SK-N-SH treated with all-trans-retinoic acid at 6 μM for 48 hours (cell line): ENCODE data around the gene RBMS3.

ENCODE experiments used
- ATAC-seq: fragments of 200-7000 bp; cut with Tn5 transposase; 3 replicates; pipeline ENCODE4 v1.9.1; 2020; ENCODE audit warnings: mild to moderate bottlenecking, moderate library complexity
- ARNTL ChIP-seq: fragments of 450-650 bp; formaldehyde crosslinking; IDR thresholded peaks from 2 replicates; pipeline ENCODE4 v1.5.0; 2020; ENCODE audit warnings: low read depth, mild to moderate bottlenecking, moderate library complexity, borderline replicate concordance
- CSDC2 ChIP-seq: fragments of 250-450 bp; sonication (Bioruptor Pico); IDR thresholded peaks from 2 replicates; pipeline ENCODE4 v1.5.0; 2020; ENCODE audit warnings: mild to moderate bottlenecking, moderate library complexity
- ESRRG ChIP-seq: fragments of 250-450 bp; sonication (Bioruptor Pico); IDR thresholded peaks from 2 replicates; pipeline ENCODE4 v1.6.1; 2021; ENCODE audit warnings: mild to moderate bottlenecking
- GLIS3 ChIP-seq: fragments of 250-450 bp; sonication (Bioruptor Pico); IDR thresholded peaks from 2 replicates; pipeline ENCODE4 v1.5.0; 2020; ENCODE audit warnings: mild to moderate bottlenecking, moderate library complexity
- ISL1 ChIP-seq: fragments of 250-450 bp; sonication (Bioruptor Pico); IDR thresholded peaks from 2 replicates; pipeline ENCODE4 v2.1.2; 2022; ENCODE audit warnings: mild to moderate bottlenecking, moderate library complexity
- OSR1 ChIP-seq: fragments of 250-450 bp; sonication (Bioruptor Pico); IDR thresholded peaks from 2 replicates; pipeline ENCODE4 v1.8.0; 2022; ENCODE audit warnings: moderate library complexity, mild to moderate bottlenecking, inconsistent platforms
- PPARA ChIP-seq: fragments of 250-450 bp; sonication (Bioruptor Pico); IDR thresholded peaks from 2 replicates; pipeline ENCODE4 v1.5.0; 2020; ENCODE audit warnings: mild to moderate bottlenecking, borderline replicate concordance
- RARB ChIP-seq: fragments of 250-450 bp; sonication (Bioruptor Pico); IDR thresholded peaks from 2 replicates; pipeline ENCODE4 v1.8.0; 2021; ENCODE audit warnings: mild to moderate bottlenecking, moderate library complexity
- SNAI2 ChIP-seq: fragments of 250-450 bp; sonication (Bioruptor Pico); IDR thresholded peaks from 2 replicates; pipeline ENCODE4 v1.5.0; 2020; ENCODE audit warnings: mild to moderate bottlenecking, moderate library complexity
- TCF4 ChIP-seq: fragments of 250-450 bp; sonication (Bioruptor Pico); IDR thresholded peaks from 2 replicates; pipeline ENCODE4 v1.8.0; 2021; ENCODE audit warnings: mild to moderate bottlenecking, moderate library complexity, borderline replicate concordance
- TOX ChIP-seq: fragments of 250-450 bp; sonication (Bioruptor Pico); IDR thresholded peaks from 2 replicates; pipeline ENCODE4 v1.8.0; 2021; ENCODE audit warnings: mild to moderate bottlenecking, moderate library complexity, borderline replicate concordance
- ZC3H10 ChIP-seq: fragments of 250-450 bp; sonication (Bioruptor Pico); IDR thresholded peaks from 2 replicates; pipeline ENCODE4 v1.5.1; 2021; ENCODE audit warnings: mild to moderate bottlenecking, moderate library complexity
- ZFP30 ChIP-seq: fragments of 450-650 bp; formaldehyde crosslinking; IDR thresholded peaks from 2 replicates; pipeline ENCODE4 v1.5.0; 2022; ENCODE audit warnings: mild to moderate bottlenecking, moderate library complexity
- ZNF565 ChIP-seq: fragments of 450-650 bp; formaldehyde crosslinking; conservative IDR thresholded peaks from 2 replicates; pipeline ENCODE4 v1.5.0; 2020; ENCODE audit warnings: low read depth, mild to moderate bottlenecking, moderate library complexity
- ZNF70 ChIP-seq: fragments of 450-650 bp; formaldehyde crosslinking; IDR thresholded peaks from 2 replicates; pipeline ENCODE4 v1.5.0; 2020; ENCODE audit warnings: mild to moderate bottlenecking, moderate library complexity
- ZNF8 ChIP-seq: fragments of 450-650 bp; formaldehyde crosslinking; IDR thresholded peaks from 2 replicates; pipeline ENCODE4 v1.5.0; 2020; ENCODE audit warnings: mild to moderate bottlenecking, moderate library complexity
- TF ChIP-seq, protein P1 (sequence below): fragments of 250-450 bp; sonication (Bioruptor Pico); IDR thresholded peaks from 2 replicates; pipeline ENCODE4 v1.5.0; 2020; ENCODE audit warnings: mild to moderate bottlenecking, moderate library complexity
- TF ChIP-seq, protein P2 (sequence below): fragments of 250-450 bp; sonication (Bioruptor Pico); IDR thresholded peaks from 2 replicates; pipeline ENCODE4 v1.8.0; 2020; ENCODE audit warnings: mild to moderate bottlenecking, moderate library complexity, borderline replicate concordance
- TF ChIP-seq, protein P3 (sequence below): fragments of 250-450 bp; sonication (Bioruptor Pico); IDR thresholded peaks from 2 replicates; pipeline ENCODE4 v1.5.1; 2020; ENCODE audit warnings: low read depth, mild to moderate bottlenecking, moderate library complexity
- TF ChIP-seq, protein P4 (sequence below): fragments of 250-450 bp; sonication (Bioruptor Pico); IDR thresholded peaks from 2 replicates; pipeline ENCODE4 v1.5.1; 2021; ENCODE audit warnings: mild to moderate bottlenecking, moderate library complexity
- TF ChIP-seq, protein P5 (sequence below): fragments of 250-450 bp; sonication (Bioruptor Pico); IDR thresholded peaks from 2 replicates; pipeline ENCODE4 v1.8.0; 2021; ENCODE audit warnings: low read depth, mild to moderate bottlenecking, moderate library complexity, borderline replicate concordance

The RBMS3 gene

DNA sequence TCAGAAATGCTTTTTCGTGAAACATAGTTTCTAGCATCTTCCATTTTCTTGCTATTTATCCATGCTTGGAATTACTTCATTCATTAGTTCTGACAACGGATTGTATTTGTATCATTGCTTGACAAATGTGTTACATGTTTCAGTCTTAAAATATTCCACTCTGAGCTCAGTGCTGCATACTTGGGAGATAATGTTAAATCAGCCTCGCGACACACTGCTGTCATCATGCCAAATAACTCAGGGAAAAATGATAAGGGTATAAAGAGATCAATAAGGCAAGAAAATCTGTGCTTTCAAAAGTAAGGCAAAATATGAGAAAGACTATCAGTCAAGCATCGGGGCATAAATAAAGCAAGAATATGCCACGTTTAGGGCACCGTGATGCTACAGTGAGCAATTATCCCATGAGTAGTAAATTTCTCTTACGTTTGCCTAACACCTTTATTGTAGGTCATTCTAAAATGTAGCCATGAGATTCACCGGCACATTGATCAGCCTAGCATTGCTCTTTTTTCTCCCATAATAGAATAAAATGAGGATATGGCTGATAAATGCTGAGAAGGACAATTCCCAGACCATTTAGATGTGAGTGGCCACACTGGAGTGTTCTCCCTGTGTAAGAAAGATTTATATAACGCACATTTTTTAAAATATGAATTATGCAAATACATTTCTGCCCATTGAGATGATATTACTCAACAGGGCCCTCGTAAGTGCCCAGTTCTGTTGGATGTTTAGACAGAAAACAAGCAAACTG lies 133.8 kb downstream of the RBMS3 start:
- no peak for ATAC-seq
- TF ChIP-seq TCF4 (CRISPR knock-in tag) = no peak
- no peak for TF ChIP-seq ESRRG (CRISPR knock-in tag)
- no peak for TF ChIP-seq PPARA (CRISPR knock-in tag)
- no peak for TF ChIP-seq RARB (CRISPR knock-in tag)
- TF ChIP-seq, protein P1, sequence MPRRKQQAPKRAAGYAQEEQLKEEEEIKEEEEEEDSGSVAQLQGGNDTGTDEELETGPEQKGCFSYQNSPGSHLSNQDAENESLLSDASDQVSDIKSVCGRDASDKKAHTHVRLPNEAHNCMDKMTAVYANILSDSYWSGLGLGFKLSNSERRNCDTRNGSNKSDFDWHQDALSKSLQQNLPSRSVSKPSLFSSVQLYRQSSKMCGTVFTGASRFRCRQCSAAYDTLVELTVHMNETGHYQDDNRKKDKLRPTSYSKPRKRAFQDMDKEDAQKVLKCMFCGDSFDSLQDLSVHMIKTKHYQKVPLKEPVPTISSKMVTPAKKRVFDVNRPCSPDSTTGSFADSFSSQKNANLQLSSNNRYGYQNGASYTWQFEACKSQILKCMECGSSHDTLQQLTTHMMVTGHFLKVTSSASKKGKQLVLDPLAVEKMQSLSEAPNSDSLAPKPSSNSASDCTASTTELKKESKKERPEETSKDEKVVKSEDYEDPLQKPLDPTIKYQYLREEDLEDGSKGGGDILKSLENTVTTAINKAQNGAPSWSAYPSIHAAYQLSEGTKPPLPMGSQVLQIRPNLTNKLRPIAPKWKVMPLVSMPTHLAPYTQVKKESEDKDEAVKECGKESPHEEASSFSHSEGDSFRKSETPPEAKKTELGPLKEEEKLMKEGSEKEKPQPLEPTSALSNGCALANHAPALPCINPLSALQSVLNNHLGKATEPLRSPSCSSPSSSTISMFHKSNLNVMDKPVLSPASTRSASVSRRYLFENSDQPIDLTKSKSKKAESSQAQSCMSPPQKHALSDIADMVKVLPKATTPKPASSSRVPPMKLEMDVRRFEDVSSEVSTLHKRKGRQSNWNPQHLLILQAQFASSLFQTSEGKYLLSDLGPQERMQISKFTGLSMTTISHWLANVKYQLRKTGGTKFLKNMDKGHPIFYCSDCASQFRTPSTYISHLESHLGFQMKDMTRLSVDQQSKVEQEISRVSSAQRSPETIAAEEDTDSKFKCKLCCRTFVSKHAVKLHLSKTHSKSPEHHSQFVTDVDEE (CRISPR knock-in tag) = no peak
- TF ChIP-seq ZC3H10 (CRISPR knock-in tag) = no peak

DNA sequence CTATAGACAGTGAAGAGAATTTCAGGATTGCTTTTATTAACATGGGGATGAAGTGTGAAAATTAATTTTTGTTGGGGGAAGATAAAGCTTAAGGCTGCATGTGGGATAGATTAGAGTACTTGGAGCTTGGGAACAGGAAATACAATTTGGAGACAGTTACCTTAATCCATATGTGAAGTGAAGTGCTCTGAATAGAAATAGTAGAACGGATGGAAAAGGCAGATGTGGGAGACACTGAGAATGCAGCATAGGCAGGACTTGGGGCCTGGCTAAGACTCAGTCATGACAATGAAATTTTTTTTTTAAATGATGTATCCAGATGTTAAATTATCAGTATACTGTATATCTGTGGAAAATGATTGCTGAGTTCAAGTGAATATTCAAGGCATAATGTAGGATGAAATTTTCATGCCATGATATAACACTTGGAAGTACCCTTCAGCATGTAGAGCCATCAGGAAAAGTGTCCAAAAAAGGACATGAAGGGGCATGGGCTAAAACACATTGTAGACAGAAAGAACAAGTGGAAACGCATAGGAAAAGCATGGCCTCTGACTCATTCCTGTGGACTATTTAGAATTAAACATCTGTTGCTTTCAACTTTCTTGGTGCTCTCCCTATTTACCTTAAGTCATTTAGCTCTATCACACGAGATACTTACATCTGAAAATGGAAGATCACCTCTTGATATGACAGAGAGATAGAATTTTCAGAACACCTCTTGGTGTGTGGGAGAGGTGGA lies 134.8 kb downstream of the RBMS3 start:
- ATAC-seq = peak; percentile 42; the same call in 2 of the 3 replicates
- TF ChIP-seq SNAI2 (CRISPR knock-in tag) (no peak), ZFP30 (CRISPR knock-in tag) (no peak), ZNF8 (no peak), TCF4 (CRISPR knock-in tag) (peak; percentile 28; the same call in 1 of the 2 replicates), ISL1 (CRISPR knock-in tag) (no peak), ARNTL (CRISPR knock-in tag) (no peak), ZNF70 (CRISPR knock-in tag) (no peak)

DNA sequence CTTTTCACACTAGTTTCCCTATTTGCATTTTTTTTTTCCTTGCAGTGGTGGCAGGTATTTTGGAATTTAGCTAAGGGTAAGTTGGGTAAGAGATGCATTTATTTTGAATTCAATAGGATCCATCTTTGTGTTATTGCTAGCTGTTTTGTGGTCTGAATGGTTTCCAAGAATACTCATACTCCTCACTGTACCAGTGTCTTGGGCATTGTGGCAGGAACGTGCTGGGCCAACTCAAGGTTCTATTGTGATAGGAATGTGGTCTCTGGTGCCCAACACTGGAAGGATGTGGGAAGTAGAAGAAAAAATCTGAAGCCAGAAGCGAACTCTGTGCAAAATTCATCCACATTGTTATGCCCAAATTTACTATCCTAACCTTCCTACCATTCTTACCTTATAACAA lies 135.6 kb downstream of the RBMS3 start:
- no peak for ATAC-seq
- TF ChIP-seq ZNF70 (CRISPR knock-in tag) (no peak), ZNF565 (CRISPR knock-in tag) (no peak), ISL1 (CRISPR knock-in tag) (no peak), PPARA (CRISPR knock-in tag) (no peak), TCF4 (CRISPR knock-in tag) (no peak), ZFP30 (CRISPR knock-in tag) (no peak), ZC3H10 (CRISPR knock-in tag) (no peak), TOX (no peak), CSDC2 (CRISPR knock-in tag) (no peak), OSR1 (CRISPR knock-in tag) (no peak), ZNF8 (no peak), GLIS3 (CRISPR knock-in tag) (no peak)
- TF ChIP-seq, protein P2, sequence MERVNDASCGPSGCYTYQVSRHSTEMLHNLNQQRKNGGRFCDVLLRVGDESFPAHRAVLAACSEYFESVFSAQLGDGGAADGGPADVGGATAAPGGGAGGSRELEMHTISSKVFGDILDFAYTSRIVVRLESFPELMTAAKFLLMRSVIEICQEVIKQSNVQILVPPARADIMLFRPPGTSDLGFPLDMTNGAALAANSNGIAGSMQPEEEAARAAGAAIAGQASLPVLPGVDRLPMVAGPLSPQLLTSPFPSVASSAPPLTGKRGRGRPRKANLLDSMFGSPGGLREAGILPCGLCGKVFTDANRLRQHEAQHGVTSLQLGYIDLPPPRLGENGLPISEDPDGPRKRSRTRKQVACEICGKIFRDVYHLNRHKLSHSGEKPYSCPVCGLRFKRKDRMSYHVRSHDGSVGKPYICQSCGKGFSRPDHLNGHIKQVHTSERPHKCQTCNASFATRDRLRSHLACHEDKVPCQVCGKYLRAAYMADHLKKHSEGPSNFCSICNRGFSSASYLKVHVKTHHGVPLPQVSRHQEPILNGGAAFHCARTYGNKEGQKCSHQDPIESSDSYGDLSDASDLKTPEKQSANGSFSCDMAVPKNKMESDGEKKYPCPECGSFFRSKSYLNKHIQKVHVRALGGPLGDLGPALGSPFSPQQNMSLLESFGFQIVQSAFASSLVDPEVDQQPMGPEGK = no peak
- TF ChIP-seq, protein P3, sequence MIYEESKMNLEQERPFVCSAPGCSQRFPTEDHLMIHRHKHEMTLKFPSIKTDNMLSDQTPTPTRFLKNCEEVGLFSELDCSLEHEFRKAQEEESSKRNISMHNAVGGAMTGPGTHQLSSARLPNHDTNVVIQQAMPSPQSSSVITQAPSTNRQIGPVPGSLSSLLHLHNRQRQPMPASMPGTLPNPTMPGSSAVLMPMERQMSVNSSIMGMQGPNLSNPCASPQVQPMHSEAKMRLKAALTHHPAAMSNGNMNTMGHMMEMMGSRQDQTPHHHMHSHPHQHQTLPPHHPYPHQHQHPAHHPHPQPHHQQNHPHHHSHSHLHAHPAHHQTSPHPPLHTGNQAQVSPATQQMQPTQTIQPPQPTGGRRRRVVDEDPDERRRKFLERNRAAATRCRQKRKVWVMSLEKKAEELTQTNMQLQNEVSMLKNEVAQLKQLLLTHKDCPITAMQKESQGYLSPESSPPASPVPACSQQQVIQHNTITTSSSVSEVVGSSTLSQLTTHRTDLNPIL (CRISPR knock-in tag) = no peak
- TF ChIP-seq, protein P4, sequence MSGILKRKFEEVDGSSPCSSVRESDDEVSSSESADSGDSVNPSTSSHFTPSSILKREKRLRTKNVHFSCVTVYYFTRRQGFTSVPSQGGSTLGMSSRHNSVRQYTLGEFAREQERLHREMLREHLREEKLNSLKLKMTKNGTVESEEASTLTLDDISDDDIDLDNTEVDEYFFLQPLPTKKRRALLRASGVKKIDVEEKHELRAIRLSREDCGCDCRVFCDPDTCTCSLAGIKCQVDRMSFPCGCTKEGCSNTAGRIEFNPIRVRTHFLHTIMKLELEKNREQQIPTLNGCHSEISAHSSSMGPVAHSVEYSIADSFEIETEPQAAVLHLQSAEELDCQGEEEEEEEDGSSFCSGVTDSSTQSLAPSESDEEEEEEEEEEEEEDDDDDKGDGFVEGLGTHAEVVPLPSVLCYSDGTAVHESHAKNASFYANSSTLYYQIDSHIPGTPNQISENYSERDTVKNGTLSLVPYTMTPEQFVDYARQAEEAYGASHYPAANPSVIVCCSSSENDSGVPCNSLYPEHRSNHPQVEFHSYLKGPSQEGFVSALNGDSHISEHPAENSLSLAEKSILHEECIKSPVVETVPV (CRISPR knock-in tag) = no peak
- TF ChIP-seq, protein P5, sequence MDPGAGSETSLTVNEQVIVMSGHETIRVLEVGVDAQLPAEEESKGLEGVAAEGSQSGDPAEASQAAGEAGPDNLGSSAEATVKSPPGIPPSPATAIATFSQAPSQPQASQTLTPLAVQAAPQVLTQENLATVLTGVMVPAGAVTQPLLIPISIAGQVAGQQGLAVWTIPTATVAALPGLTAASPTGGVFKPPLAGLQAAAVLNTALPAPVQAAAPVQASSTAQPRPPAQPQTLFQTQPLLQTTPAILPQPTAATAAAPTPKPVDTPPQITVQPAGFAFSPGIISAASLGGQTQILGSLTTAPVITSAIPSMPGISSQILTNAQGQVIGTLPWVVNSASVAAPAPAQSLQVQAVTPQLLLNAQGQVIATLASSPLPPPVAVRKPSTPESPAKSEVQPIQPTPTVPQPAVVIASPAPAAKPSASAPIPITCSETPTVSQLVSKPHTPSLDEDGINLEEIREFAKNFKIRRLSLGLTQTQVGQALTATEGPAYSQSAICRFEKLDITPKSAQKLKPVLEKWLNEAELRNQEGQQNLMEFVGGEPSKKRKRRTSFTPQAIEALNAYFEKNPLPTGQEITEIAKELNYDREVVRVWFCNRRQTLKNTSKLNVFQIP (CRISPR knock-in tag) = no peak
